NCI-H1930 (cell line): ENCODE data around the gene NCF2.
"Not testable (repeated sequence)": the region's sequence is repeated elsewhere in the genome, so short reads cannot be mapped to it uniquely, and the experiment has no call there.

Experiments
- DNase-seq, 2 experiments: peaks; one replicate each; lab custom pipeline; 2025; lab: John Stamatoyannopoulos, UW

NCF2 gene, protein sequence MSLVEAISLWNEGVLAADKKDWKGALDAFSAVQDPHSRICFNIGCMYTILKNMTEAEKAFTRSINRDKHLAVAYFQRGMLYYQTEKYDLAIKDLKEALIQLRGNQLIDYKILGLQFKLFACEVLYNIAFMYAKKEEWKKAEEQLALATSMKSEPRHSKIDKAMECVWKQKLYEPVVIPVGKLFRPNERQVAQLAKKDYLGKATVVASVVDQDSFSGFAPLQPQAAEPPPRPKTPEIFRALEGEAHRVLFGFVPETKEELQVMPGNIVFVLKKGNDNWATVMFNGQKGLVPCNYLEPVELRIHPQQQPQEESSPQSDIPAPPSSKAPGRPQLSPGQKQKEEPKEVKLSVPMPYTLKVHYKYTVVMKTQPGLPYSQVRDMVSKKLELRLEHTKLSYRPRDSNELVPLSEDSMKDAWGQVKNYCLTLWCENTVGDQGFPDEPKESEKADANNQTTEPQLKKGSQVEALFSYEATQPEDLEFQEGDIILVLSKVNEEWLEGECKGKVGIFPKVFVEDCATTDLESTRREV

GRCh38 chr1:183590244-183591191, at the start of gene NCF2:
NCF2 (minus strand) TSS chr1:183590459; CDS start chr1:183590329, 130 bp downstream.
- no peak for DNase-seq

DNA sequence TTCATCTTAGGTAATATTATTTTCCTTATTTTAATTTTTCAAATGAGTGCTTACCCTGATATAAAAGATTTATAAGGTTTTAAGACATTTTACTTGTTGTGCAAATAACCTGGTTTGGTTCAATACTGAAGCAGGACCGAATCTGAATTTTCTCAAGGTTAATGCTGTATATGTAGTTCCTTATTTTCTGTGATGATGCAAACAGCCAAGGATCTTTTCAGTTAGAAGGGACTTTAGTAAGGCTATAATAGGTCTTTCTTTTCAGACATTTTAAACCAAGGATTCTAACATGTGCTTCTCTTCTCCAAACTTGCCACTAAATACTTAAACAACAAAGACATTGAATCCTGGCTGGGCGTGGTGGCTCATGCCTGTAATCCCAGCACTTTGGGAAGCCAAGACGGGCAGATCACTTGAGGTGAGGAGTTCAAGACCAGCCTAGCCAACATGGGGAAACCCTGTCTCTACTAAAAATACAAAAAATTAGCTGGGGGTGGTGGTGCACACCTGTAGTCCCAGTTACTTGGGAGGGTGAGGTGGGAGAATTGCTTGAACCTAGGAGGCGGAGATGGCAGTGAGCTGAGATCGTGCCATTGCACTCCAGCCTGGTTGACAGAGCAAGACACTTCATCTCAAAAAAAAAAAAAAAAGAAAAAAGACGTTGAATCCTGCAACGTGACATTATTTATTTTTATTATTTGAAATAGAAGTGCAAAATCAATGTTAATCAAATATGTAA, 48.6 kb upstream of the NCF2 start:
- no peak for DNase-seq

DNA sequence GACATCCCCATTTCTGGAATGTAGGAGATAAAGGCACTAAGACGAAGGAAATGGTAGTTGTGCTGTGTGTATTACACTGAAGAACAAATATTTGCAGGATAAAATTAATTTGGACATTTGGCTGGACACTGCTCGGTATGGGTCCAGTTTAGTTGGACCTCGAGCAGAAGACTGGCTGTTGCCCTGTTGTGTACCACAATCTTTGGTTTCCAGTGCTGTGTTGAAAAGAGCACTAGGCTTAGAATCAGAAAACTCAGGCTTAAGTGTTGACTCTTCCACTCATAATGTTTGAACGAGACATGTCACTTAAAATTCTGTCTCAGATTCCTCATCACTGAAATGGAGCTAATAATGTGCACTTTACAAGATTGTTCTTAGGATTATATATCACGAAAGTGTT, 46.5 kb upstream of the NCF2 start:
- no peak for DNase-seq

- DNase-seq: no peak
Observed at GRCh38 chr1:183636334-183636682, 46.0 kb upstream of the NCF2 start.

DNA sequence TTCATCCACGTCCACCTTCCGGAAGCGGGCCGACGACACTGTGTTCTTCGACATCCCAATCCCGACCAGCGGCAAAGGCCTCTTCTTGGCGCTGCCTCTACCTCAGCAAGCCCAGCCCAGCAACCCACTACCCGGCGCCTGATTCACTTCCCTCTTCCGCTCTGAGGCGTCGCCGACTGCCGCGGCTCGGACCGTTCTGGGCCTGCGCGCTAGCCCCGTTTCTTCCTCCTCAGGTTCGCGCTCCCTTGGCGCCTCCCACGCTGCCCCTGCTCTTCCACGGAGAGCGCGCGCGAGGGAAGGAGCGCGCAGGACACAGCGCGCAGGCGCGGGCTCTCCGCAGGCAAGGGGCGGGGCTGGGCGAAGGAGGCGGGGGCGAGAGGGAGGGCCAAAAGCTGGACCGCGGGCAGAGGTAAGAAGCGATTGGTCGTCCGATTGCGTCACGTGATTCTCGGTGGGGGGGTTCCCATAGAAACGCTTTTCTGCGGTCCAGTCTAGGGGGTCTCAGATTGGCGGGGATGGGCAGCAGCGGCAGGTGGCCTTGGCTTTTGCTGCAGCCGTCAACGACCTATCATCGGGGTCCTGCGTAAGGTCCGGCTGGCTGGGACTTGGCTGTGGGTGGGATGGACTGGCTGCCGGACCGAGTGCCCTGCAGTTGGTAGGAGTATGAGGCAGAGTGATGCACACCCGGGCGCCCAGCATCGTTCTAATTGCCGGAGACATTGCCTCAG, 45.5 kb upstream of the NCF2 start, which contains the start of gene ARPC5:
TSS of gene ARPC5 (minus strand) at position 178 of the 728 bp plus-strand sequence. CDS start at position 54, 124 bp downstream.
- DNase-seq: peak; percentile 93 to 96

DNA sequence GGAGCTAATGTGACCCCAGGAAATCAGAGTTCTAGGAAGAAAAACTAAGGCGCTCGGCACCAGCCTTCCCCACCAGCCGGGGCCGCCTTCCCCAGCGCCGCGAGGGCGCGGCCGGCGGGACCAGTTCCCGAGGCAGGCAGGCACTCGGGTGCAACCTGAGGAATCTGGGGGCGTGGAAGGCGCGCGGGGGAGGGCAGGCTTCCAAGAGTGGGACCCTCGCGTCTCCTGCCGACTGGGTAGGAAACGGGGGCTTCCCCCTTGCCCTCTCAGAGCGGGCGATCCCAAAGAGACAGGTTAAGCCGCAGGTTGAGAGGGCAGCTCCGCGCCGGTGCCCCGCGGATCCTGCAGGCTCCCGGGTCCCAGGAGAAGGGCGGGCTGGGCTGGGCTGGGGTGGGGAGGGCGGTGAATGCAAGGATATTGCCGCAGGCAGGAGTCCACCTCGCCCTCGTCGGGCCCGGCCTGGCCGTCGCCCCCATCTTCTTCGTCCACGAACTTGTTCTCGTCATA, 44.9 kb upstream of the NCF2 start:
- peak in 1 of 2 experiments; percentile 46 for DNase-seq

- no peak for DNase-seq
Observed at GRCh38 chr1:183634429-183635065, 44.3 kb upstream of the NCF2 start.

DNA sequence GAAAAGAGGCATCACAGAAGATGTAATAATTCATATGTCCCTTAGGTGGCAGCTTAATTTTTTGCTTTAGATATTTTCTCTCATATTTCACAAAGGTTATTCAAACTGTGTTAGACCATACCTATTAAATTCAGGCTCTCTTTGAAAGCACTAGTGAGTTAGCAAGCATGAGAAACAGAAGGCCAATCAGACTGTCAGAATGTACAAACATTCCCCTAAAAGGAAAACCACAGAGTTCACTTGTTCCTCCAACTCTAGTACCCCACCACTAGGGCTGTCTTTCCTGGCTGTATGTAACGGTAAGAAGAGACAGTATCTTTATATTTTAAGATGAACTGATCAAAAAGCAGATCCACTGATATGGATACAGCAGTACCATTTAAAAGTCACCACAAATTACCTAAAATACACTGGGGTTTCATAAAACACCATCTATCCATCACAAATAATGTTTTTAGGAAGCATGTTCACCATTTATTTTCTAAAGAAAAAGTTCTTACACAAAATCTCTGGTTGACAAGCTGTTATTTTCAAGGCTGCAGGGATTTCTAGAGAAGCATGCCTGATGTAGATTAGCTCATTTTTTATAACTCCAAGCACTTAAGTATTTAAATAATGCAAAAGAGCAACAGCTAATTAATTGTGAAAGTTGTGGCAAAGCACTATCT, 43.6 kb upstream of the NCF2 start:
- DNase-seq: no peak

GRCh38 chr1:183632964-183633363, 42.7 kb upstream of the NCF2 start:
- no peak for DNase-seq

GRCh38 chr1:183632114-183632513, 41.9 kb upstream of the NCF2 start:
- no peak for DNase-seq

- DNase-seq: no peak
Observed at GRCh38 chr1:183630748-183631147, 40.5 kb upstream of the NCF2 start.

- no peak for DNase-seq
Observed at GRCh38 chr1:183628537-183628936, 38.3 kb upstream of the NCF2 start.

GRCh38 chr1:183626236-183626635, 36.0 kb upstream of the NCF2 start:
- not testable (repeated sequence) for DNase-seq

DNA sequence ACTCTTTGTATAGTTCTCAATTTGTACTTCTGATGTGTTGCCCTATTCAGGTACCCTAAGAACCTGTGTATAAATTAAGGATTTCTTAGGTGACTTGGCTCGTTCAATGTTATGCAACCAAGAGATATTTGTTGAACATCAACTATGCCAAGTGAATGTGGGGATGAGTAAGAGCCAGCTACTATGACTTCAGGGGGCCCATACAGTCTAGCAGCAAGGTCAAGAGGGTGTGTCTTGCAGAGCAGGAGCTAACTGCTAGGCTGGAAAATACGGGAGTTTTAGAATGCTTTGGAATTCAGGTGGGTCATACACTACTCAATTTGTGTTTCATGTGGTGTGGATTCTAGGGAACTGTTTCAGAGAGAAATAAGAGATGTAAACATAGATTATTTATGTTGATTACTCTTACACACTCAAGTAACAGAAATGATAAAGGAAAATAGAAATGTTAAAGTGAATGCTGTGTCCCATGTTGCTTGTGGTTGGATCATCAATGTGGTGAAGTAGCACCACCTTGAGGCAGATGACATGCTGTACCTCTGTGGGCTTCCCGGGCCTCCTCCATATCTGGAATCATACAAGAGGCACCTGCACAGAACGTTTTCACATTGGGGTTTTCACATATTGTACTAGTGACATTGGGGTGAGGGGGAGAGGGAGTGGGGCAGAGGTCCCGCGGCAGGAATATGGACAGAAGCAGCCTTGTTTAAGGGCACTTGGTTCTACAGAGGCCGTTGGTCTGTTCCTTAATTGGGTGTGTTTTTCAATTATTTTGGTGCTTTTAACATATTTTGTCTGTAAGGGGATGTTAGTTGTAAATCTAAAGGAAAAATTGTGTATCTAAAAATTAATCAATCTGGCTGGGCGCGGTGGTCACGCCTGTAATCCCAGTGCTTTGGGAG, 32.9 kb upstream of the NCF2 start:
- DNase-seq: peak in 1 of 2 experiments; percentile 49

DNA sequence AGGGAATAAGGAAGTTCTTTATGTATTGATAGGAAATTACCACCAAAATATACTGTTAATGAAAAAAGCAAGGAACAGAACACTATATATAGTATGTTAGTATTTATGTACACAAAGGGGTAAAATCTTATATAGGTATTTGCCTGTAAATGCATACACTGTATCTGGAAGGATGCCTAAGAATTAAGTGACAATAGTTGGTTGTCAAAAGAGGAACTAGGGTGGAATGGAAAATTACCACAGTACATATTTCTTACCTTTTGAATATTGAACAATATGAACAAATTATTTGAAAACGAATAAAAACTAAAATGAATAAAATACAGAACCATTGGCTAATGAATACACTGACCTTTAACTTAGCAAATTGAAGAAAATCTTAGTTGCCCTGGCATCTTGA, 31.8 kb upstream of the NCF2 start:
- DNase-seq: no peak

- no peak for DNase-seq
Observed at GRCh38 chr1:183620311-183620710, 30.1 kb upstream of the NCF2 start.

GRCh38 chr1:183619781-183620180, 29.5 kb upstream of the NCF2 start:
- no peak for DNase-seq

GRCh38 chr1:183618202-183618601, 27.9 kb upstream of the NCF2 start:
- not testable (repeated sequence) for DNase-seq

GRCh38 chr1:183612975-183613374, 22.7 kb upstream of the NCF2 start:
- DNase-seq: not testable (repeated sequence)
